ENCODE results near the gene SRGAP1. TPM values are rescaled to one million over a fixed set of nuclear protein-coding genes. Genes with fewer than 3 reads are reported as not detected.

Gene SRGAP1
- total and polyA plus RNA-seq, 4 donors: 13.9 to 17.3 (median 15.2) TPM

GRCh38 chr12:63862969-63863230 is 18.4 kb downstream of the SRGAP1 start:
- H3K4me1 ChIP-seq (ENCODE audit: control insufficient read depth, insufficient read depth, low read length): no peaks in the 10 kb centered on the region
- no peaks in the 10 kb centered on the region for H3K27me3 ChIP-seq (ENCODE audit: control insufficient read depth, insufficient read depth, low read length)
- H3K4me3 ChIP-seq (ENCODE audit: low read depth, low read length): no peak overlapping the region
- H3K27ac ChIP-seq (ENCODE audit: low read depth, low read length): no peak overlapping the region
- DNase-seq (ENCODE audit: low read depth in 4 of 6, low spot score in 6 of 6): no peak
- H3K9me3 ChIP-seq (ENCODE audit: control insufficient read depth, insufficient read depth, low read length): no peaks in the 10 kb centered on the region
- no peaks in the 10 kb centered on the region for H3K36me3 ChIP-seq (ENCODE audit: control insufficient read depth, insufficient read depth, low read length)
- 80% methylated on average over 1 of the region's 2 CpGs for WGBS (ENCODE audit: insufficient coverage)

GRCh38 chr12:63863658-63864453 is 19.4 kb downstream of the SRGAP1 start:
- H3K36me3 ChIP-seq (ENCODE audit: control insufficient read depth, insufficient read depth, low read length): no peaks in the 10 kb centered on the region
- DNase-seq (ENCODE audit: low read depth in 4 of 6, low spot score in 6 of 6): no peak
- H3K27ac ChIP-seq (ENCODE audit: low read depth, low read length): no peak overlapping the region
- no peaks in the 10 kb centered on the region for H3K9me3 ChIP-seq (ENCODE audit: control insufficient read depth, insufficient read depth, low read length)
- H3K4me3 ChIP-seq (ENCODE audit: low read depth, low read length): no peak overlapping the region
- no peaks in the 10 kb centered on the region for H3K4me1 ChIP-seq (ENCODE audit: control insufficient read depth, insufficient read depth, low read length)
- H3K27me3 ChIP-seq (ENCODE audit: control insufficient read depth, insufficient read depth, low read length): no peaks in the 10 kb centered on the region
- WGBS (ENCODE audit: insufficient coverage): no CpG with 5 or more reads among the region's 5 CpGs

- DNase-seq (ENCODE audit: low read depth in 4 of 6, low spot score in 6 of 6): no peak
- no peaks in the 10 kb centered on the region for H3K27me3 ChIP-seq (ENCODE audit: control insufficient read depth, insufficient read depth, low read length)
- no peaks in the 10 kb centered on the region for H3K36me3 ChIP-seq (ENCODE audit: control insufficient read depth, insufficient read depth, low read length)
- no peaks in the 10 kb centered on the region for H3K9me3 ChIP-seq (ENCODE audit: control insufficient read depth, insufficient read depth, low read length)
- no peak overlapping the region for H3K27ac ChIP-seq (ENCODE audit: low read depth, low read length)
- no peak overlapping the region for H3K4me3 ChIP-seq (ENCODE audit: low read depth, low read length)
- H3K4me1 ChIP-seq (ENCODE audit: control insufficient read depth, insufficient read depth, low read length): no peaks in the 10 kb centered on the region
Observed at GRCh38 chr12:63864454-63864706, 19.9 kb downstream of the SRGAP1 start.

GRCh38 chr12:63865448-63865847 is 20.9 kb downstream of the SRGAP1 start:
- Histone ChIP-seq H3K27ac (ENCODE audit: low read depth, low read length) (no peak overlapping the region), H3K9me3 (ENCODE audit: control insufficient read depth, insufficient read depth, low read length) (no peaks in the 10 kb centered on the region), H3K4me3 (ENCODE audit: low read depth, low read length) (no peak overlapping the region), H3K27me3 (ENCODE audit: control insufficient read depth, insufficient read depth, low read length) (no peaks in the 10 kb centered on the region), H3K36me3 (ENCODE audit: control insufficient read depth, insufficient read depth, low read length) (no peaks in the 10 kb centered on the region), H3K4me1 (ENCODE audit: control insufficient read depth, insufficient read depth, low read length) (no peaks in the 10 kb centered on the region)
- DNase-seq (ENCODE audit: low read depth in 4 of 6, low spot score in 6 of 6): no peak
- 80% methylated on average over 5 of the region's 8 CpGs for WGBS (ENCODE audit: insufficient coverage)

- Histone ChIP-seq H3K27ac (ENCODE audit: low read depth, low read length) (no peak overlapping the region), H3K9me3 (ENCODE audit: control insufficient read depth, insufficient read depth, low read length) (no peaks in the 10 kb centered on the region), H3K4me1 (ENCODE audit: control insufficient read depth, insufficient read depth, low read length) (no peaks in the 10 kb centered on the region), H3K4me3 (ENCODE audit: low read depth, low read length) (no peak overlapping the region), H3K36me3 (ENCODE audit: control insufficient read depth, insufficient read depth, low read length) (no peaks in the 10 kb centered on the region), H3K27me3 (ENCODE audit: control insufficient read depth, insufficient read depth, low read length) (no peaks in the 10 kb centered on the region)
- 95% methylated on average over 3 of the region's 3 CpGs for WGBS (ENCODE audit: insufficient coverage)
- DNase-seq (ENCODE audit: low read depth in 4 of 6, low spot score in 6 of 6): no peak
Observed at GRCh38 chr12:63867053-63867452, 22.6 kb downstream of the SRGAP1 start.

GRCh38 chr12:63869656-63870055 is 25.2 kb downstream of the SRGAP1 start:
- H3K4me3 ChIP-seq (ENCODE audit: low read depth, low read length): no peak overlapping the region
- WGBS (ENCODE audit: insufficient coverage): no CpG with 5 or more reads among the region's 1 CpG
- H3K36me3 ChIP-seq (ENCODE audit: control insufficient read depth, insufficient read depth, low read length): no peaks in the 10 kb centered on the region
- no peaks in the 10 kb centered on the region for H3K27me3 ChIP-seq (ENCODE audit: control insufficient read depth, insufficient read depth, low read length)
- no peaks in the 10 kb centered on the region for H3K9me3 ChIP-seq (ENCODE audit: control insufficient read depth, insufficient read depth, low read length)
- no peaks in the 10 kb centered on the region for H3K4me1 ChIP-seq (ENCODE audit: control insufficient read depth, insufficient read depth, low read length)
- no peak overlapping the region for H3K27ac ChIP-seq (ENCODE audit: low read depth, low read length)
- DNase-seq (ENCODE audit: low read depth in 4 of 6, low spot score in 6 of 6): no peak

GRCh38 chr12:63870838-63871237 is 26.3 kb downstream of the SRGAP1 start:
- Histone ChIP-seq H3K27ac (ENCODE audit: low read depth, low read length) (no peak overlapping the region), H3K27me3 (ENCODE audit: control insufficient read depth, insufficient read depth, low read length) (no peaks in the 10 kb centered on the region), H3K9me3 (ENCODE audit: control insufficient read depth, insufficient read depth, low read length) (no peaks in the 10 kb centered on the region), H3K4me1 (ENCODE audit: control insufficient read depth, insufficient read depth, low read length) (no peaks in the 10 kb centered on the region), H3K4me3 (ENCODE audit: low read depth, low read length) (no peak overlapping the region), H3K36me3 (ENCODE audit: control insufficient read depth, insufficient read depth, low read length) (no peaks in the 10 kb centered on the region)
- DNase-seq (ENCODE audit: low read depth in 4 of 6, low spot score in 6 of 6): no peak
- WGBS (ENCODE audit: insufficient coverage): 70% methylated on average over 3 of the region's 4 CpGs

GRCh38 chr12:63874897-63875480 is 30.5 kb downstream of the SRGAP1 start:
- WGBS (ENCODE audit: insufficient coverage): no CpG with 5 or more reads among the region's 3 CpGs
- Histone ChIP-seq H3K36me3 (ENCODE audit: control insufficient read depth, insufficient read depth, low read length) (no peaks in the 10 kb centered on the region), H3K9me3 (ENCODE audit: control insufficient read depth, insufficient read depth, low read length) (no peaks in the 10 kb centered on the region), H3K4me1 (ENCODE audit: control insufficient read depth, insufficient read depth, low read length) (peaks cover 4% of the 10 kb centered on the region), H3K4me3 (ENCODE audit: low read depth, low read length) (no peak overlapping the region), H3K27me3 (ENCODE audit: control insufficient read depth, insufficient read depth, low read length) (no peaks in the 10 kb centered on the region), H3K27ac (ENCODE audit: low read depth, low read length) (no peak overlapping the region)
- no peak for DNase-seq (ENCODE audit: low read depth in 4 of 6, low spot score in 6 of 6)

- Histone ChIP-seq H3K27ac (ENCODE audit: low read depth, low read length) (no peak overlapping the region), H3K9me3 (ENCODE audit: control insufficient read depth, insufficient read depth, low read length) (no peaks in the 10 kb centered on the region), H3K4me3 (ENCODE audit: low read depth, low read length) (no peak overlapping the region), H3K4me1 (ENCODE audit: control insufficient read depth, insufficient read depth, low read length) (peaks cover 4% of the 10 kb centered on the region), H3K27me3 (ENCODE audit: control insufficient read depth, insufficient read depth, low read length) (no peaks in the 10 kb centered on the region), H3K36me3 (ENCODE audit: control insufficient read depth, insufficient read depth, low read length) (no peaks in the 10 kb centered on the region)
- no peak for DNase-seq (ENCODE audit: low read depth in 4 of 6, low spot score in 6 of 6)
- no CpG with 5 or more reads among the region's 3 CpGs for WGBS (ENCODE audit: insufficient coverage)
Observed at GRCh38 chr12:63875703-63876102, 31.2 kb downstream of the SRGAP1 start.

GRCh38 chr12:63876980-63877379 is 32.5 kb downstream of the SRGAP1 start:
- Histone ChIP-seq H3K9me3 (ENCODE audit: control insufficient read depth, insufficient read depth, low read length) (no peaks in the 10 kb centered on the region), H3K27me3 (ENCODE audit: control insufficient read depth, insufficient read depth, low read length) (no peaks in the 10 kb centered on the region), H3K4me3 (ENCODE audit: low read depth, low read length) (no peak overlapping the region), H3K27ac (ENCODE audit: low read depth, low read length) (no peak overlapping the region), H3K4me1 (ENCODE audit: control insufficient read depth, insufficient read depth, low read length) (peaks cover 4% of the 10 kb centered on the region), H3K36me3 (ENCODE audit: control insufficient read depth, insufficient read depth, low read length) (no peaks in the 10 kb centered on the region)
- no peak for DNase-seq (ENCODE audit: low read depth in 4 of 6, low spot score in 6 of 6)
- WGBS (ENCODE audit: insufficient coverage): 89% methylated on average over 4 of the region's 4 CpGs

All from spinal cord (tissue), 10 donors.